T-cell (primary cell): ENCODE measurements around the gene XCR1. TPM values are rescaled to one million over a fixed set of nuclear protein-coding genes. Genes with fewer than 3 reads are reported as not detected.
A peak's percentile ranks its signal among the peaks of the same experiment; 100 is the strongest.

ENCODE experiments used
- ATAC-seq, 4 experiments: fragments of 200-7000 bp in 3 of 4; fragments of 150-1000 bp in 1 of 4; cut with Tn5 transposase; replicated peaks in 1 of 4; 1 replicate in 3 of 4; 2 replicates in 1 of 4; pipeline ENCODE4 v1.10.0; 2021; ENCODE audit warnings: moderate library complexity in 3 of 4, mild to moderate bottlenecking in 2 of 4, moderate number of reproducible peaks in 1 of 4
- CTCF ChIA-PET, 2 donors: fragments of 300-600 bp; sonication (Branson Sonifier 250); formaldehyde crosslinking; loops; one replicate each; lab custom pipeline; 2022; ENCODE audit warnings: antibody characterized with exemption in 2 of 2; lab: Charles Lee
- POLR2A ChIA-PET, 2 donors: fragments of 300-600 bp; sonication (Branson Sonifier 250); formaldehyde crosslinking; loops; one replicate each; lab custom pipeline; 2022; ENCODE audit warnings: antibody characterized with exemption in 2 of 2; lab: Charles Lee
- DNase-seq, 35 experiments: peaks; one replicate each; pipeline versions ENCODE4 v3.0.0 to v3.0.0-alpha.2; 2013 to 2023
- H3K27ac ChIP-seq: one replicate; pipeline ENCODE4 v1.5.1; 2013; ENCODE audit warnings: low read length
- H3K27me3 ChIP-seq, 2 experiments: replicated peaks in 1 of 2; 1 replicate in 1 of 2; 2 replicates in 1 of 2; pipeline versions ENCODE4 v1.6.1 to v1.7.0; 2013; ENCODE audit warnings: low read length in 1 of 2, mixed read lengths in 1 of 2; ENCODE audit not compliant: control insufficient read depth in 2 of 2, insufficient read depth in 2 of 2; ENCODE audit errors: extremely low read depth in 1 of 2
- H3K36me3 ChIP-seq, 2 donors: 1 replicate in 1 of 2; 2 replicates in 1 of 2; pipeline versions ENCODE4 v1.6.1 to v1.7.0; 2013; ENCODE audit warnings: low read length in 1 of 2; ENCODE audit not compliant: control insufficient read depth in 2 of 2, insufficient read depth in 1 of 2; ENCODE audit errors: extremely low read depth in 1 of 2
- H3K4me1 ChIP-seq, 2 experiments: 1 replicate in 1 of 2; 2 replicates in 1 of 2; pipeline versions ENCODE4 v1.6.1 to v1.7.0; 2013; ENCODE audit warnings: low read length in 2 of 2, mixed read lengths in 1 of 2; ENCODE audit not compliant: insufficient read depth in 2 of 2, control insufficient read depth in 1 of 2; ENCODE audit errors: extremely low read depth in 1 of 2
- H3K4me3 ChIP-seq, 2 donors: 1 replicate in 1 of 2; 2 replicates in 1 of 2; pipeline versions ENCODE4 v1.5.1 to v1.7.0; 2013; ENCODE audit warnings: mild to moderate bottlenecking in 2 of 2, low read length in 1 of 2, moderate library complexity in 1 of 2; ENCODE audit not compliant: control insufficient read depth in 1 of 2; ENCODE audit errors: extremely low read depth in 1 of 2
- H3K9me3 ChIP-seq: 2 replicates; pipeline ENCODE4 v1.7.0; 2013
- H3K27ac Mint-ChIP-seq, 2 donors: one replicate each; pipeline ENCODE4 v1.8.0; 2020 to 2021; ENCODE audit warnings: mild to moderate bottlenecking in 2 of 2, mixed read lengths in 2 of 2
- H3K27me3 Mint-ChIP-seq, 2 donors: one replicate each; pipeline ENCODE4 v1.8.0; 2021 to 2022; ENCODE audit warnings: mixed read lengths in 2 of 2
- H3K36me3 Mint-ChIP-seq: one replicate; pipeline ENCODE4 v1.8.0; 2021; ENCODE audit warnings: mixed read lengths
- H3K4me1 Mint-ChIP-seq, 3 donors: one replicate each; pipeline ENCODE4 v1.8.0; 2020 to 2022; ENCODE audit warnings: mixed read lengths in 3 of 3, mild to moderate bottlenecking in 1 of 3
- H3K4me3 Mint-ChIP-seq, 3 donors: one replicate each; pipeline ENCODE4 v1.8.0; 2020 to 2022; ENCODE audit warnings: mild to moderate bottlenecking in 3 of 3, mixed read lengths in 3 of 3, moderate library complexity in 3 of 3
- H3K9me3 Mint-ChIP-seq, 3 donors: one replicate each; pipeline ENCODE4 v1.8.0; 2020 to 2022; ENCODE audit warnings: mixed read lengths in 3 of 3
- WGBS: methylation state at CpG from one replicate; pipeline ENCODE4 v1.1.5; 2013; ENCODE audit warnings: missing lambda C conversion rate; ENCODE audit not compliant: insufficient coverage; 5-methylcytosine and 5-hydroxymethylcytosine counted together
- total RNA-seq, 35 experiments: library from RNA in 6 of 35; stranded (reverse) in 6 of 35; fragments of 120-200 nt in 1 of 35; gene quantifications; one replicate each; pipeline versions ENCODE4 v1.2.1 to v1.2.4 and lab custom pipeline; 2013 to 2026

Gene XCR1
- total RNA-seq, 5 donors from 2014 or later (not counting 1 experiment from before 2014, with no cell fraction given): 0.08 to 0.28 TPM; not detected in 3

DNA sequence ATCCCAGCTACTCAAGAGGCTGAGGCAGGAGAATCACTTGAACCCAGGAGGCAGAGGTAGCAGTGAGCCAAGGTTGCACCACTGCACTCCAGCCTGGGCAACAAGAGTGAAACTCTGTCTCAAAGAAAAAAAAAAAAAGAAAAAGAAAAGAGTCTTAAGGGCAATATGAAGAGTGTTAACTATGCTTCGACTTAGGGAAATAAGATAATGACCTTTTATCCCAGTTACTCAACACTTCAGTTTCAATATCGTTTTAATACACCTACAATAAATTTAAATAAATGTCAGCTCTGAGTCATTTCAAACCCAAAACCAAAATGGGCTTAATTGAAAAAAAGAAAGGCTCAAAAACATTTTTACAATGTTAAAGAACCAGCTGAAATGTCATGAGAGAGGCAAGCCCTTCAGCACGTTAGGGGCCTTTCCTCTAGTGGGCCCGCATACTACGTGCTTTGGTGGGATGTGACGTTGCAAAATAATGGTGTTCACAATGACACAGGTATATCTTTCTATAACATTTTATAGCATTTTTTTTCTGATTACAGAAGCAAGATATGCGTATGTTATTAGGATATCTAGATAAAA, 47.0 kb downstream of the XCR1 start:
- ChIA-PET CTCF (interaction anchor here (0.6 to 1.2 kb wide), 4 partner anchors 14 to 640 kb away, joined by 3 to 5 read pairs (median 3); no protein-coding TSS in a partner anchor), POLR2A (no interaction called here)
- Histone ChIP-seq H3K4me3 (no peak overlapping the region), H3K4me1 (peaks cover 36 to 59% of the 10 kb centered on the region in 2 experiments), H3K9me3 (no peaks in the 10 kb centered on the region), H3K27ac (peak overlapping the region; percentile 15), H3K27me3 (no peaks in the 10 kb centered on the region), H3K36me3 (peaks cover 21 to 64% of the 10 kb centered on the region in 2 donors)
- peaks cover 77% of the 10 kb centered on the region for H3K36me3 Mint-ChIP-seq
- peaks cover 48 to 77% (median 77%) of the 10 kb centered on the region in 3 donors for H3K4me1 Mint-ChIP-seq
- H3K27me3 Mint-ChIP-seq: no peaks in the 10 kb centered on the region
- peak in 1 of 35 experiments; percentile 32 for DNase-seq
- ATAC-seq: no peak
- whole genome bisulfite sequencing: no CpG with 5 or more reads among the region's 7 CpGs
- H3K27ac Mint-ChIP-seq: peak overlapping the region; percentile 78 to 79
- H3K9me3 Mint-ChIP-seq: no peaks in the 10 kb centered on the region
- peak overlapping the region in 1 of 3 donors; percentile 12 for H3K4me3 Mint-ChIP-seq

DNA sequence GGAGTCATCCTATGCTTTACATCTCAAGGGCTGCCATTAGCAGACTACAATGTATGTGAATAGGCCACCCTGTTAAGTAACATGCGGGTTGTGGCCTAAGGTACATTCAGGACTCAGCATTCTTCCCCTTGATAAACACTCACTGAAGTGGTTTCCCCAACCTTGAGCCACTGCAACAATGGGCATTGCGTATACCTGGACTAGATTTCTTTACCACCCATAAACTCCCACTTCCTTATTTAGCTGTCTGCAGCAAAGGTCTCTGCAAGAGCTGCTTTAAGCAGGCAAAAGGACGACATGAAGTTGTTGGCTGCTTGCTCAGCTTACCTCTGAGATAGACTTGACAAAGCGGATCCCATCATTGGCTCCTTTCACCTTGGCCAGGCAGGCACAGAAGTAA, 47.9 kb downstream of the XCR1 start:
- ChIA-PET POLR2A (no interaction called here), CTCF (interaction anchor here in 1 of 2 donors (0.7 kb wide), 1 partner anchor 148 kb away, joined by 5 read pairs; no protein-coding TSS in a partner anchor)
- peak overlapping the region; percentile 54 for H3K27ac ChIP-seq
- Mint-ChIP-seq H3K9me3 (no peaks in the 10 kb centered on the region), H3K27me3 (no peaks in the 10 kb centered on the region), H3K4me3 (peak overlapping the region in 1 of 3 donors; percentile 66), H3K4me1 (peaks cover 56 to 81% (median 77%) of the 10 kb centered on the region in 3 donors), H3K36me3 (peaks cover 80% of the 10 kb centered on the region), H3K27ac (peak overlapping the region; percentile 78 to 79)
- DNase-seq: no peak
- H3K4me1 ChIP-seq: peaks cover 42 to 64% of the 10 kb centered on the region in 2 experiments
- H3K9me3 ChIP-seq: no peaks in the 10 kb centered on the region
- H3K36me3 ChIP-seq: peaks cover 13 to 63% of the 10 kb centered on the region in 2 donors
- no peak for ATAC-seq
- no peaks in the 10 kb centered on the region for H3K27me3 ChIP-seq
- 78% methylated on average over 4 of the region's 4 CpGs for WGBS
- H3K4me3 ChIP-seq: no peak overlapping the region

DNA sequence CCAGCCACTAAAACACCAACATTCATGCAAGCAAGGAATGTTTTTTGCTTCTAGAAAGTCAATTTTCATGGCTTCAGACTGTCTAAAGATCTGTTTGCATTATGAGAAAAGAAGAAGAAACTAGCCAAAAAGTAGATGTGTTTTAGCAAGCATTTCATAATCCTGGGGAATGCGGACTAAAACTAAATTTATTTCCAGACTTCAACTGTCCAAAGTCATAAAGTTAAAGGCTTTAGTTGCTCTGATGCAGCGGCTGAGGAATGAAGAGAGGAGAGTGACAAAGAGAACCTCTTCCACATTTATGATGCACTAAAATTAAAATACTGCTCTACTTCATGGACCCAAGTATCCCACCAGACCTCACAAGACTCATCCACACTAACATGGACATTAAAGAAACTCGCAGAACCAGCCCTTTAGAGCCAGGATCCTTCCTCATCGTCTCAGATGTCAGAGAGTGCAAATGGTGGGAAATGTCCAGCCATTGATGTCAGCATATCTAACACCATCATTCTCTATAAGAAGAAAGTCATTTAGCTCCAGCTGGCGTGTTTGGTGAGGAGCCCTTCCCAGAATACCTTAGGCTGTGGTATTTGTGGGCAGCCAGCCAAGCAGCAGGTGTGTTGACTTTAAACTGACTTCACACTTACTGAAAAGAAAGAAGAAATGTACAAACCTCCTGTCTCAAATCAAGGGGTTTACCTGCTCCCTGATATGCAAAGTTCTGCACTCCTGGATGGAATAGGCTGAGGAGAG, 49.1 kb downstream of the XCR1 start:
- Mint-ChIP-seq H3K4me1 (peaks cover 56 to 85% (median 80%) of the 10 kb centered on the region in 3 donors), H3K27me3 (no peaks in the 10 kb centered on the region), H3K36me3 (peaks cover 79% of the 10 kb centered on the region), H3K27ac (peak overlapping the region; percentile 95 to 97), H3K4me3 (peak overlapping the region; percentile 39 to 66 (median 50)), H3K9me3 (no peaks in the 10 kb centered on the region)
- no peak overlapping the region for H3K4me3 ChIP-seq
- no peaks in the 10 kb centered on the region for H3K27me3 ChIP-seq
- H3K4me1 ChIP-seq: peaks cover 42 to 72% of the 10 kb centered on the region in 2 experiments
- peak overlapping the region; percentile 56 for H3K27ac ChIP-seq
- ATAC-seq (peak in 2 of 4 experiments; percentile 22 to 30), DNase-seq (peak in 29 of 35 experiments; percentile 11 to 64 (median 43))
- CTCF ChIA-PET: interaction anchor here in 1 of 2 donors (0.5 to 1.8 kb wide), 2 partner anchors 103 to 607 kb away, joined by 3 to 4 read pairs; no protein-coding TSS in a partner anchor
- WGBS: 60% methylated on average over 1 of the region's 5 CpGs
- peaks cover 6 to 57% of the 10 kb centered on the region in 2 donors for H3K36me3 ChIP-seq
- POLR2A ChIA-PET: no interaction called here
- no peaks in the 10 kb centered on the region for H3K9me3 ChIP-seq

DNA sequence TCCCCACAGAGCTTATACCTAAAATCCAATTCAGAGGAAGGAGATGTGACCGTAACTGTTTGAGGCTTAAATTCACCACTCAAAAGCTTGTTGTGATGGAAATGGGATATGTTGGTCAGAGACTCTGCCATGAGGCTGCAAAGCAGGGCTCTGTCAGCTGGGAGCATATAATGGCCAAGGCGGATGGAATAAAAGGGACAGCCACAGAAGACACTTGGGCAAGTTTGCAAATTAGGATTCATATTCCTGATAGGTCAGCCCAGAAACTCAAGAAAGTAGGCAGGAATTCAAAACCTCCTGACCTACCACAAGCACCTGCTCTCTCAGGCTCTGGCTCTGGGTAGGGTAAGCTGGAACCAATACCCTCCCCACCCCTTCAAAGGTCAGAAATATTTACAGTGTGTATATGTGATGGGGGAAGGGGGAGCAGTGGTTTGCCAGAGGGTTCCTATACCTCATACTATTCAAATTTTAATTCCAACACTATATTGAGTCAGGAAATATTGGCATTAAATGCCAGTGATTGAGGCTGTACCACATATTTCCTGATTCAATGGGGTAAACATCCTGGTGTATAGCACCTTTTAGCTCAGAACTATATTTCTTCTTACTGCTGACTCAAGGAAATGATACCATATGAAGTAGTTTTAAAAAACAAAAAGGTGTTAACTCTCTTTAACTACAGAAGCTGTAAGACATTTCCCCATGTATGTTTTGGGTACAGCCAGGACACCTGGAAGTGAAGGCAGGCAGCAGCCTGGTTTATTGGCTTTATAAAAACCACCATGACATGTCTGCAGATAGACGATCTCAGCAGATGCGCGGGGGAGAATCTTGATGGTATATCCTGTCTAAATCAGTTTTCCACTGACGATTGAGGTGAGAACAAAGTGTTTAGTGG, 50.8 kb downstream of the XCR1 start:
- Histone ChIP-seq H3K36me3 (peaks cover 3 to 44% of the 10 kb centered on the region in 2 donors), H3K4me3 (no peak overlapping the region), H3K9me3 (no peaks in the 10 kb centered on the region), H3K27me3 (no peaks in the 10 kb centered on the region), H3K27ac (peak overlapping the region; percentile 56), H3K4me1 (peaks cover 42 to 84% of the 10 kb centered on the region in 2 experiments)
- DNase-seq: peak in 27 of 35 experiments; percentile 12 to 68 (median 32)
- POLR2A ChIA-PET: interaction anchor here in 1 of 2 donors (0.6 to 1.1 kb wide), 3 partner anchors 14 to 271 kb away, joined by 3 to 6 read pairs (median 5); no protein-coding TSS in a partner anchor
- peak overlapping the region; percentile 92 to 97 for H3K27ac Mint-ChIP-seq
- CTCF ChIA-PET: interaction anchor here (0.7 to 1.8 kb wide), 8 partner anchors 17 to 1279 kb away, joined by 3 to 7 read pairs (median 4); no protein-coding TSS in a partner anchor
- peak; percentile 64 to 79 (median 75) for ATAC-seq
- WGBS: 100% methylated on average over 1 of the region's 6 CpGs
- H3K4me3 Mint-ChIP-seq: peak overlapping the region; percentile 8 to 63 (median 39)
- H3K36me3 Mint-ChIP-seq: peaks cover 76% of the 10 kb centered on the region
- peaks cover 56 to 90% (median 86%) of the 10 kb centered on the region in 3 donors for H3K4me1 Mint-ChIP-seq
- no peaks in the 10 kb centered on the region for H3K27me3 Mint-ChIP-seq
- H3K9me3 Mint-ChIP-seq: no peaks in the 10 kb centered on the region

DNA sequence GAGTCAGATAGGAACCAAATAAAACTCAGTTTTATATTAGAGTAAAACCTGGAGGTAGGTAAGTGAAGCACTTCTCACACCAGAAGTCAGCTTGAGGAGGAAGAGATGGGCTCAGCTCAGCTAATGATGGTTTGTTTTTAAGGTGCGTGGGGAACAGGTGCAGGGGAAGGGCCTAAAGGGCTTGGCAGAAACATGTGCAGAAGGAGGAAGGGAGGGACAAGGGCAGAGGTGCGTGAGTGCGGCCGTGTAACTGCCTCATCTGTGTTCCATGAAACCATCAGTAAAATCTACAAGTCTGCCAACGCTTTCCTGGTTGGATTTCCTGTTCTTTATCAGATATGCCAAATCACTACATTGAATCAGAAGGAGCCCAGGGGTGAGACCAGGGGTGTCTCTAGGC, 51.6 kb downstream of the XCR1 start:
- Mint-ChIP-seq H3K27me3 (no peaks in the 10 kb centered on the region), H3K4me1 (peaks cover 51 to 87% (median 83%) of the 10 kb centered on the region in 3 donors), H3K9me3 (no peaks in the 10 kb centered on the region), H3K27ac (peak overlapping the region; percentile 92 to 97), H3K4me3 (peak overlapping the region in 1 of 3 donors; percentile 63), H3K36me3 (peaks cover 75% of the 10 kb centered on the region)
- no peaks in the 10 kb centered on the region for H3K27me3 ChIP-seq
- ChIA-PET CTCF (interaction anchor here in 1 of 2 donors (1.1 to 1.6 kb wide), 3 partner anchors 25 to 379 kb away, joined by 3 to 7 read pairs (median 3); no protein-coding TSS in a partner anchor), POLR2A (interaction anchor here in 1 of 2 donors (0.6 to 1.1 kb wide), 2 partner anchors 14 to 21 kb away, joined by 3 to 6 read pairs; no protein-coding TSS in a partner anchor)
- DNase-seq (peak in 1 of 35 experiments; percentile 34), ATAC-seq (peak in 3 of 4 experiments; percentile 8 to 40 (median 25))
- no CpG with 5 or more reads among the region's 5 CpGs for WGBS
- no peak overlapping the region for H3K4me3 ChIP-seq
- no peaks in the 10 kb centered on the region for H3K9me3 ChIP-seq
- peak overlapping the region; percentile 56 for H3K27ac ChIP-seq
- H3K4me1 ChIP-seq: peaks cover 39 to 77% of the 10 kb centered on the region in 2 experiments
- H3K36me3 ChIP-seq: peaks cover 0 to 41% of the 10 kb centered on the region in 2 donors
